ENCODE measurements around the gene SUMF2. TPM values are rescaled to one million over a fixed set of nuclear protein-coding genes. Genes with fewer than 3 reads are reported as not detected.

Gene SUMF2
- total and polyA plus RNA-seq, 2 of the 13 experiments (the other 11 are each of a cell fraction or from before 2014, with no cell fraction given): 48.9 to 54.4 TPM

GRCh38 chr7:56051339-56052191 is 12.5 kb upstream of the SUMF2 start, which contains the start of the genes CCT6A and PSPH (continued):
- TF ChIP-seq FOXP4 (CRISPR knock-in tag; IDR thresholded peaks at IDR 0.05) (peak; percentile 49), ELF3 (CRISPR knock-in tag; IDR thresholded peaks at IDR 0.05) (peak; percentile 88), TBX3 (IDR thresholded peaks at IDR 0.05; ENCODE audit: borderline replicate concordance) (peak; percentile 70; the same call in 1 of the 2 replicates), ARNTL (CRISPR knock-in tag; IDR thresholded peaks at IDR 0.05) (peak; percentile 29; the same call in 1 of the 2 replicates), TFDP2 (CRISPR knock-in tag; IDR thresholded peaks at IDR 0.05) (peak; percentile 93), ZKSCAN5 (CRISPR knock-in tag; IDR thresholded peaks at IDR 0.05) (no peak), CEBPB (IDR thresholded peaks at IDR 0.05; ENCODE audit: borderline replicate concordance, low read depth, low read length) (no peak), ZHX2 (IDR thresholded peaks at IDR 0.05; ENCODE audit: low read depth) (peak; percentile 54), ZHX2 (CRISPR knock-in tag; IDR thresholded peaks at IDR 0.05; ENCODE audit: borderline replicate concordance) (no peak), SATB2 (CRISPR knock-in tag; IDR thresholded peaks at IDR 0.05) (no peak; the same call in 1 of the 2 replicates), RNF2 (conservative IDR thresholded peaks at IDR 0.05; ENCODE audit: low read depth) (peak; percentile 42), MTA3 (CRISPR knock-in tag; IDR thresholded peaks at IDR 0.05) (no peak), IRX3 (CRISPR knock-in tag; IDR thresholded peaks at IDR 0.05; ENCODE audit: borderline replicate concordance, low read depth) (no peak), JUND (CRISPR knock-in tag; IDR thresholded peaks at IDR 0.05) (no peak), JUN (CRISPR knock-in tag; IDR thresholded peaks at IDR 0.05) (no peak), SKIL (CRISPR knock-in tag; IDR thresholded peaks at IDR 0.05; ENCODE audit: borderline replicate concordance) (peak; percentile 57), NCOA5 (CRISPR knock-in tag; IDR thresholded peaks at IDR 0.05) (no peak), NCOA2 (CRISPR knock-in tag; IDR thresholded peaks at IDR 0.05) (peak; percentile 34), RCOR2 (CRISPR knock-in tag; IDR thresholded peaks at IDR 0.05) (0 out of 2 replicates have a peak, but pooled peaks have one; percentile 27)

All from HepG2 (cell line).